GM18519 (cell line): ENCODE data around the gene NEURL1.

ENCODE experiments used
- ATAC-seq: cut with Tn5 transposase; IDR thresholded peaks from one replicate; pipeline ENCODE4 v1.9.1; 2021; ENCODE audit warnings: mild to moderate bottlenecking, moderate library complexity; ENCODE audit not compliant: unreplicated experiment, low FRiP score

The NEURL1 gene

GRCh38 chr10:103543617-103544525, 50.4 kb downstream of the NEURL1 start:
- no peak for ATAC-seq

GRCh38 chr10:103544657-103545310, 51.3 kb downstream of the NEURL1 start:
- no peak for ATAC-seq

GRCh38 chr10:103545366-103545765, 51.9 kb downstream of the NEURL1 start:
- no peak for ATAC-seq

DNA sequence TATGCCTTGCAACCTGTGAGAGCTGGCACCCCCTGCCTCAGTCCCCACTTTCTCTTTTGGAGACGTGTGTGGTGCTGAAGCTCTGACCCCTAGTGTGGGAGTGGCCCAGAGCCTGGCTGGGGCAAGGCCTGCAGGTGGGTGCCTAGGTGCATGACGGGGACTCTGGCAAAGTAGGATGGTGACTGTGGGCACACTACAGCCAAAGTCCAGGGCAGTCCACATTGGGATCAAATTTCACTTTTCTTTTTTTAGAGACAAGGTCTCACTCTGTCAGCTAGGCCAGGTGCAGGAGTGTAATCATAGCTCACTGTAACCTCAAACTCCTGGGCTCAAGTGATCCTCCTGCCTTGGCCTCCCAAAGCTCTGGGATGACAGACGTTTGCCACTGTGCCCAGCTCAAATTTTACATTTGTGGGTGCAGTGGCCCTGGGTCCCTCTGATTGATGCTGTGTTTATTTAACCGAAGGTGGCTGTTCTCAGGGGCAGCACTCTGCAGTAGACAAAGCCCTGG, 52.3 kb downstream of the NEURL1 start:
- ATAC-seq, result no peak

- no peak for ATAC-seq
Measured at GRCh38 chr10:103546401-103546800, 52.9 kb downstream of the NEURL1 start.

GRCh38 chr10:103547391-103547946, 54.0 kb downstream of the NEURL1 start:
- ATAC-seq, result no peak

DNA sequence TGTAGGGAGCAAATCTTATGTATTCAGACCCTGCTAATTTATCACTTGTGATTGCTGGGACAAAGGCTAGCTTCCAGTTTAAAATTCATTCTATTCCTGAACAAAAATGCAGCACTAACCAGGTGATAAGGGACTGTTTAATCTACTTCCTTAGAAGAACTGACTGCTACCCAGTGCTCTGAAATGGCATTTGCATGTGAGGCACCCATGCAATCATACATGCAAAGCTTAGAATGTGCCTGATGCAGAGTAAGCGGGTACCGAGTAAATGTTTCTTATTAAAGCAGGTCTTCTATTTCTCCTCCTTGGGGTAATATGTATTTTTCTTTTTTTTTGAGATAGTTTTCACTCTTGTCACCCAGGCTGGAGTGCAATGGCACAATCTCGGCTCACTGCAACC, 54.5 kb downstream of the NEURL1 start:
- ATAC-seq, result no peak

- ATAC-seq, result no peak
Measured at GRCh38 chr10:103548581-103549348, 55.3 kb downstream of the NEURL1 start.

GRCh38 chr10:103549349-103549685, 55.8 kb downstream of the NEURL1 start:
- ATAC-seq, result no peak

- no peak for ATAC-seq
Measured at GRCh38 chr10:103550229-103550628, 56.7 kb downstream of the NEURL1 start.

GRCh38 chr10:103551619-103552602, 58.4 kb downstream of the NEURL1 start:
- no peak for ATAC-seq

DNA sequence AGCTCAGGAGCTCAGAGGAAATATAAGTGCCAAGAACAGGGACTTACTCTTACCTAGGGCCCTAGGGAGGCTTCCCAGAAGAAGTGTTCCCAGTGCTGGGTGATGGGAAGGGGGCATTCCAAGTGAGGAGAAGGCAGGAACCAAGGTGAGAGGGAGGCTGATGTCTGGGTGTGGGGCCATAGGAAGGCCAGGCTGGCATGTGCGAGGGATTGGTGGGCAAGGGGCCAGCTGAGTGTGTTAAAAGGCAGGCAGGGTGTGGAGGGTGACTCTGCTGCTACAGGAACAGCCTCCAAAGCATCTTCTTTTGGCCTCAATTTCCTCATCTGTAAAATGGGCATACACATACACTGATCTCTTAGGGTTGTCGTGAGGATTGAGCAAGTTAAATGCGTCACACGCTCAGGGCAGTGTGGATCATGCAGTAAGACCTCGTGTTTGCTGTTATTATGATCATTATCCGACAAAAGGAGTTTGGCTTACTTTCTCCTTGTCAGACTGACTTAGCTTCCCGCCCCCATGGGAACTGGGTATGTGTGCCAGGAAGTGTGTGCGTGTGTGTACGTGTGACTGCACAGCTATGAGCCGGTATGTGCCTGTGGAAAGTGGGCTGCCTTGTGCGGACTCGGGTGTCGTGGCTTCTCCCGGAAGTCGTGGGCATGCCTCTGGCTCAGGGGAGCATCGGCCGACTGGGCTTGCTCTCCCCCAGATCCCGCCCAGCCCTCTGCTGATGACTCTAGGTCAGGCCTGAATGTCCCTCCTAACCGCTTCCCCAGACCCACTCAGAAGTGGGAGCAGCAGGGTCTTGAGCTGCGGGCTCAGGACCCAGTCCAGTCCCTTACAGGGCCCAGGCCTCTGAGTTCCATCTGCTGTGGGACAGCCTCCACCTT, 59.6 kb downstream of the NEURL1 start:
- ATAC-seq, result no peak

DNA sequence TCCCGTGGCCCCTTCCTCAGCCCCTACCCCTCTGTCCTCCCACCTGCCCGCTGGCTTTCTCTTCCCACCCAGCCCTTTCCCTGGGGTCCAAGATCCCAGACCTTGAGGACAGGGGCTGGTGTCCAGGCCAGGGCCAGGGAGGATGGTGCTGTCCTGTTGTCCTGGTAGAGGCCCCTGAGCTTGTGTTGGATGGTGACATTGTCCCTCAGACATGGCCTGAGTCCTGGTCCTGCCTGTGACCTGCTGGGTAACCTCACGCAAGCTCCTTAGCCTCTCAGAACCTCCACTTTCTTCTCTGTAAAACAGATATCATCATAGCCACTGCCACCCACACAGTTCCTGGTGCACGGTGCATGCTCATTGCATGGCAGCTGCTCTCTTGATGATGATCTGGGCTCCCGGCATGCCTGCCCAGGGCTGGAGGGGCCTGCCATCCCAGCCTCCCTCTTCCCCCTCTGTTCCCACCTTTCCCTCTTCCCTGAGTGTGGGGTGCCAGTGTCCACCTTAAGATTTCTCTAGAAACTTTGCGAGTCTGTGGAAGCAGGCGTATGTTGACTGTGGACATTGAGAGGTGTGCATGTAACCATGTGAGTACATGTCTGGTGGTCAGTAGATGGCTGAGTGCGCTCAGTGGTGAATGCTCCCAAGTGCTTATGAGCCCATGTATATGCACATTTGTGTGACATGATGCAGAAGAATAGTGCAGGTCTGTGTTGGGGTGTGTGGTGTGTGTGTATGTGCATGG, 60.4 kb downstream of the NEURL1 start:
- ATAC-seq, result no peak

DNA sequence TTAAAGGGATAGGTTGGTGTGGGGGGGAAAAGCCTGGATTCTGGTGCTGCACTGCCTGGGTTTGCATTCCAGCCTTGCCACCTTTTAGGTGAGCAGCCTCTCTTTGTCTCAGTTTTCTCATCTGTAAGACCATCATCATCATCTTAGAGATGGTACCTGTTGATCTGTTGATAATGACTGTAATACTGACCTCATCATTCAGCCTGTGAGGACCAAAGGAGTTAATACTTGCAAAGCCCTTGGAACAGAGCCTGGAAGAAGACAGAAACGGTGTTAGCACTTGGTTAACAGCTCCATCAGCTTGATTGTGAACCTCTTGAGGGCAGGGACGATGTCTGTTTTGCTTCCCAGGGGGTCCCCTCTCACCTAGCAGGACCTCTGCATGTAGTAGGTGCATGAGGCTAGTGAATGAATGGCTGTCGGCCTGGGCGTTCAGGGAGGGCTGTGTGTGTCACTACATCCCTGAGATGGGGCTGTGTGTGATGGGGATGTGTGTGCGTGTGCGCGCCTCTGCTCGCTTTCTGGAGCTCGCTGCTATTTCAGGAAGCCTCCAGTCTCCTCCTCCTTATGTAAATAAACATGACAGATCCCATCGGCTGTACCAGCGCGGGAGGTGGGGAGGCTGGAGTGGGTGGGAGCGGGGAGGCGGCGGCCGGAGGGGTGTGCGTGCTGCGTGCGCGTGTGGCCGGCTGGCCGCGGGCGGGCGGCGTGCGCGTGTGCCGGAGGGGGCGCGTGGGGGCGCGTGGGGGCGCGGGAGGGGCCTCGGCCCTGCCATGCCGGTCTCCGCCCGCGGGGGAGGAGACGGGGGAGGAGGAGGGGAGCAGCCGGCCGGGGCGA, 61.2 kb downstream of the NEURL1 start:
- ATAC-seq, result no peak

GRCh38 chr10:103555325-103555649, 61.8 kb downstream of the NEURL1 start:
- ATAC-seq, result no peak

DNA sequence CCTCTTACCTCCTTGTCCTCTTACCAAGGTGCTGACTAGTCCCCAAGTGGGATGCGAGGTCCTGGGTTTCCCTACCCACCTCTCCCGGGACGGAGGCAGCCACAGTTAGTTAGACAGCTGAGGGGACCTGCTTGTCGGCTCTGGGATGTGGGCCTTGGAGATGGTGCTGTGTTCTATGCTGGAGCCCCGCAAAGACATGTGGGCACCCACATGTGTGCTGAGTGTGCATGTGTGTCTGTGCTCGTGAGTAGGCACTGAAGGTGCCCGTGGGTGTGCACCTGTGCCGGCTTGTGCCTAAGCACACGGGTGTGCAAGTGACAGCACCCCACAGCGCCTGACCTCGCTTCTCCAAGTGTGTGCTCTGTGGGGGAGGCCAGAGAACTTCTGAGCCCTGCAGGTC, 62.2 kb downstream of the NEURL1 start:
- no peak for ATAC-seq

DNA sequence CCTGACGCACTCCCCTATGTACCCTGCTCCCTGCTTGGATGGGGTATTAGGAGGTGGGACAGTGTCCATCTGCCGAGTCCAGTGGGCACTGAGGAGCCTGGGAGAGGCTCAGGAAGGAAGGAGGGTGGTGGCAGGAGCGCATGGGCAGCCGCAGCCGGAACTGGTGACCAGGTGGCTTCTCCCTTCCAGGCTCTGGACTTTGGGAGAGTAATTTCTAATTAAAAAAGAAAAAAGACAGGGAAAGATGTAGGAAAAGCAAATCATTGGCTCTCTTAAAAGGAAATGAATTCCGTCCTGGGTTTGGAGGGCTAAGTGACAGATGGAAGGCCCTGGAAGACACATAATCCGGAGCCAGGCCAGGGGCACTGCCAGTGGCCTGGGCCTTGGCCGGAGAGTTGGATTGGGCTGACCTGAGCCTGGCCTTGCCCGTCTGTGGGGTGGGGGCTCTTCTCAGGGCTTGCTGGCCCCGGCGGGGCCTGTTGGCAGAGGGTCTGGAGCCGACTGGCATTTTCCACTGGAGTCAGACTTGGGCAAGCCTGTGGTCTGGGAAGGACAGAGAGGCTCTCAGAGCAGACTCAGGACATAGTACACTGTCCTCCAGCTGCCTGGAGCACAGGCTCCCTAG, 63.0 kb downstream of the NEURL1 start:
- no peak for ATAC-seq
